Mammary epithelial cell (primary cell): Measurements from ENCODE around the gene HBEGF.

Source experiments
- EZH2 ChIP-seq: IDR thresholded peaks from 2 replicates; pipeline ENCODE4 v1.6.1; 2012; ENCODE audit warnings: low read length, inconsistent platforms, borderline replicate concordance
- TF ChIP-seq, protein P1 (sequence below), 2 donors: IDR thresholded peaks in 1 of 2; conservative IDR thresholded peaks in 1 of 2; 2 replicates each; pipeline ENCODE4 v1.5.1; 2011 to 2012; ENCODE audit warnings: inconsistent platforms in 2 of 2, low read length in 2 of 2, mild to moderate bottlenecking in 2 of 2, control low read depth in 1 of 2, low read depth in 1 of 2; ENCODE audit not compliant: insufficient read depth in 1 of 2; ENCODE audit errors: extremely low read depth in 1 of 2

DNA sequence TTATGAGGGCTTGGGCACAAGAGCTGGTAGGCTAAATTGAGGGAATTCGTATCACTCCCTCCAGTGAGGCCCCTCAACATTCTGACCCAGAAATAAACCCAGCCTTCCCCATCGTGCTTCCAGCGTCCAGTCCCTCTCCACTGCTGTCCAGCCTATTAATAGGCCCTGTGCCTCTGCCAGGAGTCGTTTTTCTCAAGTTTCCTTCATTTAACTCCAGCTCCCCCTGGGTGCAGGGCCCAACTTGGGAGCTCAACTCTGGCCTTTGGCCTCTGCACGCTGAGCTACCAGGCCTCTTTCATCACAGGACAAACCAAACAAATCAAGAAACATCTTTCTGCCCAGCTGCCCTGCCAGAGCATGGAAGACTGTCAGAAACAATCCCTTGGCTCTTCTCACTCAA is 10.0 kb downstream of the HBEGF start:
- TF ChIP-seq, protein P1, sequence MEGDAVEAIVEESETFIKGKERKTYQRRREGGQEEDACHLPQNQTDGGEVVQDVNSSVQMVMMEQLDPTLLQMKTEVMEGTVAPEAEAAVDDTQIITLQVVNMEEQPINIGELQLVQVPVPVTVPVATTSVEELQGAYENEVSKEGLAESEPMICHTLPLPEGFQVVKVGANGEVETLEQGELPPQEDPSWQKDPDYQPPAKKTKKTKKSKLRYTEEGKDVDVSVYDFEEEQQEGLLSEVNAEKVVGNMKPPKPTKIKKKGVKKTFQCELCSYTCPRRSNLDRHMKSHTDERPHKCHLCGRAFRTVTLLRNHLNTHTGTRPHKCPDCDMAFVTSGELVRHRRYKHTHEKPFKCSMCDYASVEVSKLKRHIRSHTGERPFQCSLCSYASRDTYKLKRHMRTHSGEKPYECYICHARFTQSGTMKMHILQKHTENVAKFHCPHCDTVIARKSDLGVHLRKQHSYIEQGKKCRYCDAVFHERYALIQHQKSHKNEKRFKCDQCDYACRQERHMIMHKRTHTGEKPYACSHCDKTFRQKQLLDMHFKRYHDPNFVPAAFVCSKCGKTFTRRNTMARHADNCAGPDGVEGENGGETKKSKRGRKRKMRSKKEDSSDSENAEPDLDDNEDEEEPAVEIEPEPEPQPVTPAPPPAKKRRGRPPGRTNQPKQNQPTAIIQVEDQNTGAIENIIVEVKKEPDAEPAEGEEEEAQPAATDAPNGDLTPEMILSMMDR (conservative IDR thresholded peaks at IDR 0.05 in 1 of 2, IDR thresholded peaks at IDR 0.05 in 1 of 2; ENCODE audit: extremely low read depth in 1 of 2, insufficient read depth in 1 of 2, low read depth in 1 of 2, low read length in 2 of 2), result no peak
- no peak for TF ChIP-seq EZH2
